ENCODE data around the gene NEK11.
"Not testable (repeated sequence)": the region's sequence is repeated elsewhere in the genome, so short reads cannot be mapped to it uniquely, and the experiment has no call there.

Gene NEK11

GRCh38 chr3:131370935-131371687 is 344.4 kb downstream of the NEK11 start:
- no peak for DNase-seq

GRCh38 chr3:131371688-131372066 is 345.0 kb downstream of the NEK11 start:
- DNase-seq: no peak

GRCh38 chr3:131374741-131375140 is 348.1 kb downstream of the NEK11 start:
- no peak for DNase-seq

- DNase-seq: not testable (repeated sequence)
These were observed 354.3 kb downstream of the NEK11 start for GRCh38 chr3:131380821-131381444.

DNA sequence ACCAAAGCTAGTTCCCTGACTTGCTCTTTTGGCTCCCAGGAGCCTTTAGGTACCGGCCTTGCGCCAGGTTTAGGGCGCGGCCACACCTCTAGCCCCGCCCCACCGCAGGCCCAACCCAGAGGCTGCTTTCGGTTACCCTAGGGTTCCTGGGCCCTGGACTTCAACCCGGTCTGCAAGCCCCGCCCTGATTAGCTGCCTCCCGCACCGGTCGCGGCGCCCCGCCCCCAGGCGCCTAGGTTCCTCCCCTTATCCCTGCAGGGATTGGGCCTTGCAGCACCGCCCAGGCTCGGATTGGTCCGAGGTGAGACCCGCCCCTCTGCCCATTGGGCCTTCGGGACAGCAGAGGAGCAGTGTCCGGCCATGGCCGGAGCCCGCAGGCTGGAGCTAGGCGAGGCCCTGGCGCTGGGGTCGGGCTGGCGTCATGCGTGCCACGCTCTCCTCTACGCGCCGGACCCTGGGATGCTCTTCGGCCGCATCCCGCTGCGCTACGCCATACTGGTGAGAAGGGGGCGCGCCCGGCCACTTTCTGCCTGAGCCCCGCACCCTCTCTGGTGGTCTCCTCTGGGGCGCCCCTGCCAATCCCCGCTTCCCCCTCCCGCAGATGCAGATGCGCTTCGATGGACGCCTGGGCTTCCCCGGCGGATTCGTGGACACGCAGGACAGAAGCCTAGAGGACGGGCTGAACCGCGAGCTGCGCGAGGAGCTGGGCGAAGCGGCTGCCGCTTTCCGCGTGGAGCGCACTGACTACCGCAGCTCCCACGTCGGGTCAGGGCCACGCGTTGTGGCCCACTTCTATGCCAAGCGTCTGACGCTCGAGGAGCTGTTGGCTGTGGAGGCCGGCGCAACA is 355.0 kb downstream of the NEK11 start, which contains the start of gene NUDT16:
NUDT16 (plus strand) TSS at position 330 of the 847 bp plus-strand sequence; CDS start at position 361, 31 bp downstream.
- peak; percentile 96 for DNase-seq

DNA sequence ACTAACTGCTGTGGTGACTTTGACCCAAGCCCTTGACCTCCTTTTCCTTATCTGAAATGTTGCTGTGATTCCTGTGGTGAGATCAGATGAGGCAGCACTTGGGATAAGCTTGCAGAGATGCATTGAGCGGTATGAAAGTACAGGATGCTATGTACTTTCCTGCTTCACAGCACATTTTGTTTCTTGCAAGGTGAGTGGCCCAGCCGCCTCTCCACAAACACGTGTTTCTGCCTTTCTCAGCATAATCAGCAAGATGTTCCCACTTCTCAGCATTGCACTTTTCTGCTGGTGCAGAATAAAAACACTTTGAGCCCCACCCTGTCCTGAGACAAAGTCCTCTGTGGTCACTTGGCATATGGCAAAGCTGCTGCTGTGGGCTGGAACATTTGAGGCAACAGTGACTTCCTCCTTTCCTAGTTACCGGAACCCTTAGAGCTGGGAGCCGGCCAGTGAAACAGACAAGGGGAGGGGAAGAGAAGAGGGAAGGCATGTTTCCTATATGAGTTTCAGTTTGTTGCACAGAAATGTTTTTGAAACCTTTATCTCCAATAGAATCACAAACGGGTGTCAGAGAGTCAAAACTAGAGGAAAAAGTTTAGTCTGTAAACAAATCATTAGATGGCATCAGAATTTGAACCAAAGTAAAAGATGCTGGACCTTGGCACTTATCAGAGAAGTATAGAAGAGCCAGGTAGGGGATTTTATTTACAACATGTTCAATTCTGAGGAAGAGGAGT is 359.9 kb downstream of the NEK11 start:
- no peak for DNase-seq

GRCh38 chr3:131387796-131388489 is 361.3 kb downstream of the NEK11 start:
- no peak for DNase-seq

DNA sequence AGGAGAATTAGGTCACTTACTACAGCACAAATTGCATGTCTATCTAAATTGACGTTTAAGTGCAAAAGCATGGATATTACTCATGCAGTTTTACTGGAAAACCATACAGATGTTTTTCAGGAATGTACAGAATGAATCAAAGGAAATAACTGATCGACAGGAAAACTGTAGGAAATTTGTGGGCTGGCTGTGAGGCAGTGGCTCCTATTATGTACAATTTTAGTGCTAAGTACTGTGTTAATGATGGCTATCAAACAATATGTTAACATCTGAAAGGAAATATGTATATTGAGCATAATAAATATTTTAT is 361.8 kb downstream of the NEK11 start:
- DNase-seq: no peak

- DNase-seq: no peak
These were observed 363.7 kb downstream of the NEK11 start for GRCh38 chr3:131390331-131390730.

GRCh38 chr3:131393051-131393450 is 366.4 kb downstream of the NEK11 start:
- no peak for DNase-seq

DNA sequence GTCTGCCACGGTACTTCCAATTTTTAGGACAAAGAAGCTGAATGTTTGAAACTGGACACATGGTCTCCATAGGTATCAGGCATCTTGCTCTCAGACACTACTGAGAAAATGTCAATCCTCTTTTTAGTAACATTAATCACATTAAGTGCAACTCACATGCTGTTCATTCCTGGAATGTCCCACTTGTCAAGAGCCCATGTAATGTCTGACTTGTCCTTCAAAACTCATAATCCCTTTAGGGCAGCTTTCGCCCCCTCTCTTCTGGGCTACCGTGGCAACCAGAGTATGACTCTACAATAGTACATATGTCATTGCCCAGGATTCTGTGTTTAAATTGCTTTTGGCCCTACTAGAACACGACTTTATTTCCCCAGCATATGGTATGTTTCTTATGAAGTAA is 367.2 kb downstream of the NEK11 start:
- DNase-seq: no peak

DNA sequence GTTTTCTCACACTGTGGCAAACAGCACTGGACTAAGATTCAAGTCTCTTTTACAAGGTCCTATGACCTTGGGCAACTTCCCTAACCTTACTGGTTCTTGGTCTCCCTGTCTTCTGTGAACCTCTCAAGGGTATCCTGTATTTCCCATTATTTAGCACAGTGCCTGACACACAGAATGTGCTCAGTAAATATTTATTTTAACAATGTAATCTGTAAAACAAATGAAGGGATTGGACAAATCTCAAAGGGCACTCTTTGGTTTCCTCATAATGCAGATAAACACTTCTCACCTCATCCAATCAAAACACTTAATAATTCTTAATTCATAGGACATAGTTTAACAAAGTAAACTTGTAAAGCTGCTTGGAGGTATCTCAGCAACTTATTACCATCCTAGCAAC is 367.7 kb downstream of the NEK11 start:
- no peak for DNase-seq

GRCh38 chr3:131396170-131396569 is 369.5 kb downstream of the NEK11 start:
- DNase-seq: no peak

- DNase-seq: no peak
These were observed 371.2 kb downstream of the NEK11 start for GRCh38 chr3:131397889-131398288.
